GM12875 (cell line): Measurements from ENCODE around the gene CDKN1A.

Experiments used
- H3K4me3 ChIP-seq: one replicate; pipeline ENCODE4 v1.5.1; 2011; ENCODE audit warnings: low read depth, low read length, control low read depth
- TF ChIP-seq, protein P1 (sequence below): IDR thresholded peaks from 2 replicates; pipeline ENCODE4 v1.5.1; 2011; ENCODE audit warnings: low read depth, mild to moderate bottlenecking, control low read depth, inconsistent platforms, low read length, moderate library complexity, borderline replicate concordance; ENCODE audit not compliant: insufficient read depth

CDKN1A gene

DNA sequence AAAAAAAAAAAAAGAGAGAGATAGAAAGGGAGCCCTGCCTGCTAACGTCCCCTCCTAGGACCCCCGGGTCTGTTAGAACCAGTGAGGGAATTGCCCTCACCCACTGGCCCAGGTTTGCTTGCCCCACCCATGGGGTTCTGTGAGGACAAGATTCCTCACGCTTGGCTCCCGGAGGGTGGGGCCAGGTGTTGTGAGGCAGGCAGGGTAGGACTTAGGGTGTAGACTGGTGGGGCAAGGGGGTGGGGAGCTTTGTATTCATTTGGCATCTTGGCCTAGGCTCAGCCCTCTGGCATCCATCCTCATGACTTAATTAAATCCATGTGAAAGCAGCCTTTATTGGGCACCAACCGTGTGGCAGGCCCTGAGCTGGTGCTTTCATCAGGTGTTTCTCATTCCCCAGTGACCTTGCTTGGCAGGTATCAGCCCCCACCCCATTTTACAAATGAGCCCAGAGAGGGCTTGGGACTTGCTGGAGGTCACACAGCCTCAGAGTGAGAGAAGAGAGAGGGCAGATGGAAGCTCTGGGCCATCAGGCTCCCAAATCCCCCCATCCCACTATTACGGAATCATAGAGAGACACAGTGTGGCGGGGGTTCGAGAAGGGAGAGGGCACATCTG lies 38.1 kb downstream of the CDKN1A start:
- no peak overlapping the region for H3K4me3 ChIP-seq
- TF ChIP-seq, protein P1, sequence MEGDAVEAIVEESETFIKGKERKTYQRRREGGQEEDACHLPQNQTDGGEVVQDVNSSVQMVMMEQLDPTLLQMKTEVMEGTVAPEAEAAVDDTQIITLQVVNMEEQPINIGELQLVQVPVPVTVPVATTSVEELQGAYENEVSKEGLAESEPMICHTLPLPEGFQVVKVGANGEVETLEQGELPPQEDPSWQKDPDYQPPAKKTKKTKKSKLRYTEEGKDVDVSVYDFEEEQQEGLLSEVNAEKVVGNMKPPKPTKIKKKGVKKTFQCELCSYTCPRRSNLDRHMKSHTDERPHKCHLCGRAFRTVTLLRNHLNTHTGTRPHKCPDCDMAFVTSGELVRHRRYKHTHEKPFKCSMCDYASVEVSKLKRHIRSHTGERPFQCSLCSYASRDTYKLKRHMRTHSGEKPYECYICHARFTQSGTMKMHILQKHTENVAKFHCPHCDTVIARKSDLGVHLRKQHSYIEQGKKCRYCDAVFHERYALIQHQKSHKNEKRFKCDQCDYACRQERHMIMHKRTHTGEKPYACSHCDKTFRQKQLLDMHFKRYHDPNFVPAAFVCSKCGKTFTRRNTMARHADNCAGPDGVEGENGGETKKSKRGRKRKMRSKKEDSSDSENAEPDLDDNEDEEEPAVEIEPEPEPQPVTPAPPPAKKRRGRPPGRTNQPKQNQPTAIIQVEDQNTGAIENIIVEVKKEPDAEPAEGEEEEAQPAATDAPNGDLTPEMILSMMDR = no peak

DNA sequence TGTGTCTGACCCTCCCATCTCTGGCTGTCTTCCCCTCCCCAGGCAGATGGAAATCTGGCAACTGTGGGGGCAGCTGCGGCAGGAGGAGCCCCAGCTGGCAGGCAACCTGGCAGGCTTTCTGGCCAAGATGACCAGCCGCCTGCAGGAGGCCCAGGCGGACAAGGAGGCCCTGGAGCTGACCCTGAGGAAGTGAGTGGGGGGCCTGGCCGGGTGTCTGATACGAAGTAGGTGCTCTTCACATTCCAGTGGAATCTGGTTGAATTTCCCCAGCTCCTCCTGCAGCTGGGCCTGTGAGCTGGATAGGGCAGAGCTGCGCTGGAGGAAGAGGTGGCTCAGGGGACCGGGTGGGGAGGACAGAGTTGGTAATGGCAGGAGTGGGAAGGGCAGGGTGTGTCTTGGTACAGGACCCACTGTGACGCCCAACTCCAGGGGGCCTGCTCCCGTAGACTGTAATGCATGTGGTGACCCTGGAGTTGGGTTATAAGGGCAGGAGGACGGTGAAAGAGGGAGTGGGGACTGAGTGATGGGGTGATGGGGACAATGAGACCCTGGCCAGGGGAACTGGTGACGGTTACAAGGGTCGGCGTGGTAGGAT lies 38.8 kb downstream of the CDKN1A start:
- TF ChIP-seq, protein P1 = no peak
- no peak overlapping the region for H3K4me3 ChIP-seq

DNA sequence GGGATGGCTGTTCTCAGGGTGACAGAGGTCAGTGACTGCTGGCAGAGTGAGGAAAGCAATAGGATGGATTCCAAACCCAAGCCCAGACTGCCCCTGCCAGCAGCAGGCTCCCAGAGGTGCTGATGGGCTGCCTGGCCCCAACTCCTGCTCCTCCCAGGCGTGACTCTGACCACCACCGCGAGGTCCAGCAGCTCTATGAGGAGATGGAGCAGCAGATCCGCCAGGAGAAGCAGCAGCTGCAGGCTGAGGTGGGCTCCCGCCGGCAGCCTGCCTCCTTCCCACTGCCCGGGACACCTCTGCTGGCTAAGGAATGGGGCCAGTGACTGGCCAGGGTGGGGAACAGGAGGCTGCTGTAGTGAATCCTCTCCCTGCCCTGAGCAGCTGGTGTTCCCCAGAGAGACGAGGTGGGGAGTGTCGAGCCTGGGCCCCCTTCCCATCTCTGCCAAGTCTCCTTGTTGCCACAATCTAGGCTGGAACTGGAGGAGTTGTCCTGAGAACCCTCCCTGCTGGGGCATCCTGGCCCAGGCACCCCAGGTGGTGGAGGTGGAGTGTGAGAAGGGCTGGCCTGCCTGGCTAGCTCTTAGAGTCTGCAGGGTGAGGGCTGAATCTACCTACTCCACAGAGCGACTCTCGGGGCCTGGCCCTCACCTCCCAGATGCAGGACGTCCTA lies 39.5 kb downstream of the CDKN1A start:
- TF ChIP-seq, protein P1 = no peak
- no peak overlapping the region for H3K4me3 ChIP-seq

DNA sequence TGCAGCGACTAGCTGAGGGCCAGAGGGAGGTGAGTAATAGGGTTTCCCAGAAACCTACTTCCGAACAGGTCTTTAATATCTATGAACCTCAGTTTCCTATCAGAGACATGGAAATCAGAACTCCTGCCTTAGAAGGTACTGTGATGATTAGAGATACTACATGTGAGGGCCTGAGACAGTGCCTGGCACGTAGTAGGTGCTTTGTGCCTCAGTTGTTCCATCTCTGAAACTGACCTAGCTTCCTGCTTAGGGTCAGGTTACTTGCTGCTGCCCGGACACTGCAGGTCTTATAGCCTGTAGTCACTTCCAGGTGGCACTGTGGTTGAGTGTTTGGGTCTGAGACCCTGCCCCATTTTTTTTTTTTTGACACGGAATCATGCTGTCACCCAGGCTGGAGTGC lies 40.0 kb downstream of the CDKN1A start:
- no peak overlapping the region for H3K4me3 ChIP-seq
- TF ChIP-seq, protein P1 = no peak

DNA sequence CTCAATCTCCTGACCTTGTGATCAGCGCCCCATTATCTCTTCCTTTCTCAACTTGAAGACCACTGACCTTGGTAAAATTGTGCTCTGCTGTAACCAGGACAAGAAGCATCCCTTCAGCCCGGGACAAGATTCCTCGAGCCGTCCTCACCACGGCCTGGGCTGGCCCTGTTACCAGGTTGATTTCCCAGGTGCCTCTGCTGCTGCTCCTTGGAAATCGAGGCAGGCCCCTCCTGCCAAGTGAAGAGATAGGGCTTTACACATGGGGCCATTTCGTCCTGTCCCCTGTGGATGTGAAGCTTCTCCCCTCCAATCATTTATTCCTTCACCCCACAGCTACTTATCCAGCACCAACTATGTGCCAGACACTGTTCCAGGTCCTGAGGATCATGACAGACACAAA lies 40.6 kb downstream of the CDKN1A start:
- H3K4me3 ChIP-seq = no peak overlapping the region
- TF ChIP-seq, protein P1 = no peak

DNA sequence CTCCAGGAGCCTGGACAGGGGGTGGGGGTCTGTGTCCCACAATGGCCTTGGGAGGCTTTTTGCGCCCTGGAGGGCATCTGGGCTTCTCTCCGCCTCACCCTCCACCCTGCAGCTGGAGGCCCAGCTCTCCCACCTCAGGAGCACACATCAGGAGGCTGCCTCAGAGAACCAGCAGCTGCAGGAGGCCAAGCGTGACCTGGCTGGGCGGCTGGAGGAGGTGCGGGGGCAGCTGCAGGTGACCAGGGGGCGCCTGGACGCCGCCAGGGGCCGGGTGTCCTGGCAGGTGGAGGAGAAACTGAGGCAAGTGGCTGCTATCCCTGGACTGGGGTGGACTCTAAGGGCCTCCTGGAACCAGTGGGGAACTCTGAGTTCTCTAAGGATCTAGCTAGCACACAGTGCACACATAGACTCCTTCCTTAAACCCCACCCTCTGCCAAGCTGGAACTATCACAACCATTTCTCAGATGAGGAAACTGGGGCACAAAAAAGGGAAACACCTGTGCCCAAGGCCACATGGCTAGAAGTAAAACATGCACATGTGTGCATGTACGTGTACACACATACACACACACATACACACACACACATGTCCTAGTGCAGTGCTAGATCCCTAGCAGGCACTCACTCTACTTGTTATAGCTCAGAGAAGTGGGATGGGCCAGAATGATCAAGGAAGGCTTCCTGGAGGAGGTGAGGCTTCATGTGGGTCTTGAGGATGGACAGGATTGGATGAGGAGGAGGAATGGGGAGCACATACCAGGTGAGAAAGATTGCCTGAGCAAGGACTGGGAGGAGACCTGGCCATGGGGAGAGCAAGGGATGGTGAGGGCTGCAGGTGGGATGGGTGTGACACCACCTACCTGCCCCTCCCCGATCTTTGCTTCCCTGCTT lies 42.0 kb downstream of the CDKN1A start:
- H3K4me3 ChIP-seq = no peak overlapping the region
- TF ChIP-seq, protein P1 = no peak
